K562 (cell line): Measurements from ENCODE around the gene MID2. TPM values are rescaled to one million over a fixed set of nuclear protein-coding genes. Genes with fewer than 3 reads are reported as not detected.

Experiments used
- ATAC-seq: fragments of 200-7000 bp; cut with Tn5 transposase; 3 replicates; pipeline ENCODE4 v1.9.1; 2020; ENCODE audit warnings: moderate library complexity
- BruUV-seq: library from RNA; stranded (reverse); fragments of 400-500 nt; replicated peaks from 2 replicates; lab custom pipeline; 2021; lab: Mats Ljungman, UMichigan
- CTCF ChIA-PET: fragments of 300-600 bp; formaldehyde crosslinking; extraction: SDS; loops from one replicate; lab custom pipeline; 2021; ENCODE audit warnings: low intra/inter-chr PET ratio; lab: Yijun Ruan, JAX
- POLR2A ChIA-PET: fragments of 300-600, 350-650 bp; sonication (Branson Sonifier 250); formaldehyde crosslinking; extraction: SDS; loops from one replicate; lab custom pipeline; 2021; ENCODE audit warnings: antibody characterized with exemption, inconsistent platforms; lab: Yijun Ruan, JAX
- DNase-seq, 4 experiments: peaks; one replicate each; pipeline versions ENCODE4 v3.0.0 to v3.0.0-alpha.2; 2011 to 2018; ENCODE audit warnings: low spot score in 3 of 4, mixed read lengths in 3 of 4; ENCODE audit errors: extremely low read depth in 1 of 4
- FAIRE-seq: peaks from 2 replicates; lab custom pipeline; 2011; peaks lifted over from hg19 to GRCh38; lab: Jason Lieb, UNC
- H2AFZ ChIP-seq: 2 replicates; pipeline ENCODE4 v1.6.0; 2011; ENCODE audit warnings: low read depth, low read length, control low read depth, inconsistent platforms
- H3K27ac ChIP-seq: fragments of 200-600 bp; 3 replicates; pipeline ENCODE4 v1.8.0; 2011; ENCODE audit warnings: low read depth, mild to moderate bottlenecking, control low read depth, inconsistent platforms, low read length, moderate library complexity, mixed read lengths; ENCODE audit errors: extremely low read depth
- H3K27me3 ChIP-seq, 2 experiments: fragments of 300-600 bp in 1 of 2; 2 replicates in 1 of 2; 3 replicates in 1 of 2; pipeline versions ENCODE4 v1.6.0 to v1.8.0; 2011; ENCODE audit warnings: inconsistent platforms in 2 of 2, low read length in 2 of 2, mild to moderate bottlenecking in 1 of 2, mixed read lengths in 1 of 2, moderate library complexity in 1 of 2; ENCODE audit not compliant: control insufficient read depth in 2 of 2, insufficient read depth in 2 of 2
- H3K36me3 ChIP-seq: fragments of 300-600 bp; 3 replicates; pipeline ENCODE4 v1.8.0; 2011; ENCODE audit warnings: mild to moderate bottlenecking, low read length, inconsistent platforms; ENCODE audit not compliant: control insufficient read depth, insufficient read depth
- H3K4me1 ChIP-seq, 2 experiments: fragments of 200-600 bp in 1 of 2; replicated peaks in 1 of 2; 2 replicates in 1 of 2; 3 replicates in 1 of 2; pipeline versions ENCODE4 v1.5.1 to v1.8.0; 2011; ENCODE audit warnings: inconsistent platforms in 2 of 2, low read length in 2 of 2, mild to moderate bottlenecking in 1 of 2, mixed read lengths in 1 of 2, moderate library complexity in 1 of 2; ENCODE audit not compliant: control insufficient read depth in 2 of 2, insufficient read depth in 2 of 2
- H3K4me2 ChIP-seq: 2 replicates; pipeline ENCODE4 v1.6.1; 2011; ENCODE audit warnings: low read length, control low read depth, inconsistent platforms, mixed read lengths; ENCODE audit not compliant: insufficient read depth
- H3K4me3 ChIP-seq: fragments of 200-600 bp; sonication (generic), shearing (Covaris generic); 2 replicates; pipeline ENCODE4 v1.5.1; 2016; ENCODE audit warnings: control low read depth, inconsistent platforms
- H3K79me2 ChIP-seq: fragments of 200-600 bp; 3 replicates; pipeline ENCODE4 v1.8.0; 2011; ENCODE audit warnings: low read length, inconsistent platforms; ENCODE audit not compliant: control insufficient read depth, insufficient read depth
- H3K9ac ChIP-seq, 2 experiments: 2 replicates each; pipeline versions ENCODE4 v1.6.0 to v1.6.1; 2011; ENCODE audit warnings: low read depth in 2 of 2, low read length in 2 of 2, control low read depth in 1 of 2, inconsistent platforms in 1 of 2, mild to moderate bottlenecking in 1 of 2, mixed read lengths in 1 of 2; ENCODE audit not compliant: insufficient read depth in 1 of 2
- H3K9me1 ChIP-seq: one replicate; pipeline ENCODE4 v1.6.0; 2011; ENCODE audit warnings: inconsistent platforms, mild to moderate bottlenecking, low read length, moderate library complexity; ENCODE audit not compliant: control insufficient read depth, insufficient read depth
- H3K9me3 ChIP-seq: replicated peaks from 2 replicates; pipeline ENCODE4 v1.5.1; 2011; ENCODE audit warnings: low read depth, low read length, inconsistent platforms; ENCODE audit not compliant: control insufficient read depth, insufficient read depth
- H4K20me1 ChIP-seq: replicated peaks from 2 replicates; pipeline ENCODE4 v1.6.1; 2011; ENCODE audit warnings: low read length, inconsistent platforms, mixed read lengths; ENCODE audit not compliant: control insufficient read depth, insufficient read depth
- BRF1 ChIP-seq: IDR thresholded peaks from 3 replicates; pipeline ENCODE4 v1.6.1; 2011; ENCODE audit warnings: borderline replicate concordance, mild to moderate bottlenecking; ENCODE audit not compliant: insufficient read length; ENCODE audit errors: extremely low read depth
- CEBPZ ChIP-seq: fragments of 150-350 bp; IDR thresholded peaks from 2 replicates; pipeline ENCODE4 v1.6.1; 2014; ENCODE audit warnings: low read depth, mild to moderate bottlenecking, low read length, borderline replicate concordance
- CHD2 ChIP-seq: IDR thresholded peaks from 2 replicates; pipeline ENCODE4 v1.6.1; 2011; ENCODE audit warnings: low read depth, low read length
- KLF13 ChIP-seq: fragments of 450-650 bp; IDR thresholded peaks from 2 replicates; pipeline ENCODE4 v1.6.1; 2016; ENCODE audit warnings: missing genetic modification characterization, low read depth, mild to moderate bottlenecking, missing compliant biosample characterization, moderate library complexity, borderline replicate concordance
- NFXL1 ChIP-seq: fragments of 450-650 bp; formaldehyde crosslinking; IDR thresholded peaks from 2 replicates; pipeline ENCODE4 v1.4.0; 2021; ENCODE audit warnings: mild to moderate bottlenecking
- ZBTB8A ChIP-seq: fragments of 450-650 bp; IDR thresholded peaks from 2 replicates; pipeline ENCODE4 v1.6.1; 2018; ENCODE audit warnings: mild to moderate bottlenecking, moderate library complexity; ENCODE audit not compliant: partially characterized antibody
- WGBS: fragments of 100-300 bp; shearing (Covaris generic); methylation state at CpG from one replicate; pipeline ENCODE4 v1.1.6; 2016; ENCODE audit warnings: low coverage, mixed read lengths; ENCODE audit not compliant: insufficient coverage; ENCODE audit errors: missing lambda C conversion rate; 5-methylcytosine and 5-hydroxymethylcytosine counted together
- in situ Hi-C: fragments of 300-500 bp; cut with MboI; formaldehyde crosslinking; loops from 4 replicates; pipeline ENCODE4 v1.15.0; 2018; ENCODE audit warnings: inconsistent platforms, mixed read lengths
- intact Hi-C: fragments of 100-400 bp; cut with micrococcal nuclease; formaldehyde crosslinking; loops from 2 replicates; pipeline ENCODE4 v1.14.2; 2022
- polyA plus RNA-seq, 8 experiments: library from polyadenylated mRNA; depleted of rRNA in 4 of 8; stranded (reverse) in 5 of 8; unstranded in 3 of 8; fragments of >200 nt; fragmentation: Nextera tagmentation in 2 of 8; fragmentation: Illumina TruSeq in 1 of 8; extraction: Ambion mirVana in 2 of 8; extraction: Trizol in 1 of 8; gene quantifications; 2 replicates each; pipeline versions ENCODE4 v1.2.1 to v1.2.3, GENCODE V29; 2011 to 2014; ENCODE audit warnings: inconsistent platforms in 1 of 8, missing spikeins in 1 of 8
- total RNA-seq, 7 experiments: library from RNA; depleted of rRNA in 6 of 7; stranded (reverse); fragments of >200 nt in 6 of 7; fragmentation: Illumina TruSeq in 2 of 7; extraction: Trizol in 2 of 7; gene quantifications; 2 replicates each; pipeline versions ENCODE4 v1.2.1 to v1.2.3, GENCODE V29; 2011 to 2021; ENCODE audit warnings: low replicate concordance in 1 of 7
- TF ChIP-seq, protein P1 (sequence below): sonication (generic); formaldehyde crosslinking; IDR thresholded peaks from 2 replicates; pipeline ENCODE4 v1.8.1; 2023; ENCODE audit warnings: mild to moderate bottlenecking, missing genetic modification reagents
- TF ChIP-seq, protein P2 (sequence below): fragments of 450-650 bp; IDR thresholded peaks from 2 replicates; pipeline ENCODE4 v1.7.1; 2018; ENCODE audit warnings: mild to moderate bottlenecking, low read depth; ENCODE audit not compliant: partially characterized antibody
- TF ChIP-seq, protein P3 (sequence below): sonication (generic); formaldehyde crosslinking; IDR thresholded peaks from 2 replicates; pipeline ENCODE4 v1.8.0; 2022; ENCODE audit warnings: missing genetic modification reagents, mild to moderate bottlenecking, moderate library complexity, borderline replicate concordance

MID2 gene
- total and polyA plus RNA-seq, 9 of the 15 experiments (the other 6 are each of a cell fraction or from before 2014, with no cell fraction given): 0.07 TPM; not detected in 8

DNA sequence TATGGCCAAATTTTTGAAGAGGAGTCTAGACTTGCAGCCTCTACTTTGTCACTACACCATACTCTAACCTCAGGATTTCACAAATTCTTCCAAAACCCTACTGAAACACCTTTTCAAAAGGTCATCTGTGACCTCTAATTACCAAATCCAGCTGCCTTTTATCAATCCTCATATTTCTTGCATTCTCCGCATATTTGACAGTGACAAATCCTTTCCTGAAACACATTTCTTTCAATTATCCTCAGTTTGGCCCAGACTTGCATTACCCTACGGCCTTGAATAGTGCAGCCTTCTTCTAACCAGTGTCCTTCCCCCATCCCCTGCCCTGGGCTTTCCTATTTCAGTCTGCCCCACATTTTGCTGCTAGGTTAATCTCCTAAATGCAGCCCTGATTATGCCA lies 25.5 kb downstream of the MID2 start:
- WGBS: 0% methylated on average over 2 of the region's 2 CpGs
- Histone ChIP-seq H3K36me3 (no peaks in the 10 kb centered on the region), H2AFZ (no peak overlapping the region), H3K4me2 (no peak overlapping the region), H3K9me1 (no peaks in the 10 kb centered on the region), H3K27ac (no peak overlapping the region), H3K9ac (no peak overlapping the region), H3K4me3 (no peak overlapping the region), H3K79me2 (no peaks in the 10 kb centered on the region), H3K27me3 (no peaks in the 10 kb centered on the region), H4K20me1 (no peaks in the 10 kb centered on the region), H3K9me3 (no peaks in the 10 kb centered on the region), H3K4me1 (no peaks in the 10 kb centered on the region)
- ChIA-PET POLR2A (interaction anchor here (0.6 kb wide), 1 partner anchor 13 kb away, joined by 4 read pairs; no protein-coding TSS in a partner anchor), CTCF (no interaction called here)
- DNase-seq: no peak
- intact Hi-C loops (no loop called here), in situ Hi-C loops (no loop called here)
- TF ChIP-seq NFXL1: no peak
- no peak for TF ChIP-seq KLF13
- no peak for TF ChIP-seq BRF1
- no peak for TF ChIP-seq CEBPZ
- TF ChIP-seq ZBTB8A: no peak
- TF ChIP-seq, protein P1, sequence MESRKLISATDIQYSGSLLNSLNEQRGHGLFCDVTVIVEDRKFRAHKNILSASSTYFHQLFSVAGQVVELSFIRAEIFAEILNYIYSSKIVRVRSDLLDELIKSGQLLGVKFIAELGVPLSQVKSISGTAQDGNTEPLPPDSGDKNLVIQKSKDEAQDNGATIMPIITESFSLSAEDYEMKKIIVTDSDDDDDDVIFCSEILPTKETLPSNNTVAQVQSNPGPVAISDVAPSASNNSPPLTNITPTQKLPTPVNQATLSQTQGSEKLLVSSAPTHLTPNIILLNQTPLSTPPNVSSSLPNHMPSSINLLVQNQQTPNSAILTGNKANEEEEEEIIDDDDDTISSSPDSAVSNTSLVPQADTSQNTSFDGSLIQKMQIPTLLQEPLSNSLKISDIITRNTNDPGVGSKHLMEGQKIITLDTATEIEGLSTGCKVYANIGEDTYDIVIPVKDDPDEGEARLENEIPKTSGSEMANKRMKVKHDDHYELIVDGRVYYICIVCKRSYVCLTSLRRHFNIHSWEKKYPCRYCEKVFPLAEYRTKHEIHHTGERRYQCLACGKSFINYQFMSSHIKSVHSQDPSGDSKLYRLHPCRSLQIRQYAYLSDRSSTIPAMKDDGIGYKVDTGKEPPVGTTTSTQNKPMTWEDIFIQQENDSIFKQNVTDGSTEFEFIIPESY (CRISPR knock-in tag): no peak
- no peak for TF ChIP-seq CHD2
- TF ChIP-seq, protein P2, sequence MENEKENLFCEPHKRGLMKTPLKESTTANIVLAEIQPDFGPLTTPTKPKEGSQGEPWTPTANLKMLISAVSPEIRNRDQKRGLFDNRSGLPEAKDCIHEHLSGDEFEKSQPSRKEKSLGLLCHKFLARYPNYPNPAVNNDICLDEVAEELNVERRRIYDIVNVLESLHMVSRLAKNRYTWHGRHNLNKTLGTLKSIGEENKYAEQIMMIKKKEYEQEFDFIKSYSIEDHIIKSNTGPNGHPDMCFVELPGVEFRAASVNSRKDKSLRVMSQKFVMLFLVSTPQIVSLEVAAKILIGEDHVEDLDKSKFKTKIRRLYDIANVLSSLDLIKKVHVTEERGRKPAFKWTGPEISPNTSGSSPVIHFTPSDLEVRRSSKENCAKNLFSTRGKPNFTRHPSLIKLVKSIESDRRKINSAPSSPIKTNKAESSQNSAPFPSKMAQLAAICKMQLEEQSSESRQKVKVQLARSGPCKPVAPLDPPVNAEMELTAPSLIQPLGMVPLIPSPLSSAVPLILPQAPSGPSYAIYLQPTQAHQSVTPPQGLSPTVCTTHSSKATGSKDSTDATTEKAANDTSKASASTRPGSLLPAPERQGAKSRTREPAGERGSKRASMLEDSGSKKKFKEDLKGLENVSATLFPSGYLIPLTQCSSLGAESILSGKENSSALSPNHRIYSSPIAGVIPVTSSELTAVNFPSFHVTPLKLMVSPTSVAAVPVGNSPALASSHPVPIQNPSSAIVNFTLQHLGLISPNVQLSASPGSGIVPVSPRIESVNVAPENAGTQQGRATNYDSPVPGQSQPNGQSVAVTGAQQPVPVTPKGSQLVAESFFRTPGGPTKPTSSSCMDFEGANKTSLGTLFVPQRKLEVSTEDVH: no peak
- TF ChIP-seq, protein P3, sequence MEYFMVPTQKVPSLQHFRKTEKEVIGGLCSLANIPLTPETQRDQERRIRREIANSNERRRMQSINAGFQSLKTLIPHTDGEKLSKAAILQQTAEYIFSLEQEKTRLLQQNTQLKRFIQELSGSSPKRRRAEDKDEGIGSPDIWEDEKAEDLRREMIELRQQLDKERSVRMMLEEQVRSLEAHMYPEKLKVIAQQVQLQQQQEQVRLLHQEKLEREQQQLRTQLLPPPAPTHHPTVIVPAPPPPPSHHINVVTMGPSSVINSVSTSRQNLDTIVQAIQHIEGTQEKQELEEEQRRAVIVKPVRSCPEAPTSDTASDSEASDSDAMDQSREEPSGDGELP: no peak
- ATAC-seq: no peak
- BruUV-seq: no TSS peak
- FAIRE-seq: no peak
